Stimulated activated CD4-positive, alpha-beta T cell treated with anti-CD3 and anti-CD28 coated beads, Interleukin-2, amount 100 ng/mL, for 24 hours (primary cell): ENCODE results near the gene CST11.

Experiments
- DNase-seq, 2 donors: peaks; one replicate each; pipeline ENCODE4 v3.0.0-alpha.2; 2020

Gene CST11

GRCh38 chr20:23453549-23454543 lies 1.2 kb upstream of the CST11 start:
- no peak for DNase-seq

GRCh38 chr20:23451956-23452487 lies 654 bp downstream of the CST11 start:
- DNase-seq, result no peak

DNA sequence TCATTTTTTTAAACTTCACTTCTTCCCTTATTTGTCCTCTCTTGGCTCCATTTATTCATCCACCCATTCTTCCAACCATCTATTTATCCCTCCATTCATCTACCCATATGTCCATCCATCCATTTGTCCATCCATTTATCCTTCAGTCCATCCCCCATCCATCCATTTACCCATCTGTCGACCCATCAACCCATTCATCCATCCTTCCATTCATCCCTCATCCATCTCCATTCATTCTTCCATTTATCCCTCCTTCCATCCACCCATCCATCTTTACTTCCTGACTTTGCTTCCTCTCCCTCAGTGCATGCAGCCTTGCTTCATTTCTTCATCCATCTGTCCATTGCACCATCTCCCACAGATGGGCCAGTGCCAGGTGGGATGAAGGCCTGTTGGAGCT lies 1.8 kb downstream of the CST11 start:
- no peak for DNase-seq

DNA sequence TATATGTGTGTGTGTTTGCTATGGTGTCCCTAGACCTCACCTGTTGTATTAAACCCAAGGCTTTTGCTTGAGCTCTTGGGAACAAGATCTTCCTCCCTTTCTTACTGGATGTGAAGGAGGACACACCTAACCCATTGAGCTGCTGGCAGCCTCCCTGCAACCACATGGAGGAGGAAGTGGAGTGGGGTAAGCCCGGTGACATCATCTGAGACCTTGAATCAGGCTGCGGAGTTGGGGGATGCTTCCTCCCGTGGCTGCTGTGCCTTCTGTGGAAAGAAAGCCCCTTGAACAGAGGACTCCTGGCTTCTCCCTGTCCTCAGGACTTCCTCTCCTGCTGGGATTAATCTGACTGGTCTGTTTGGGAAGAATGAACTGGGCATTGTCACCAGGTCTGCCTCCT lies 3.3 kb downstream of the CST11 start:
- DNase-seq, result no peak

- DNase-seq, result no peak
Observed at GRCh38 chr20:23448167-23448566, 4.5 kb downstream of the CST11 start.

DNA sequence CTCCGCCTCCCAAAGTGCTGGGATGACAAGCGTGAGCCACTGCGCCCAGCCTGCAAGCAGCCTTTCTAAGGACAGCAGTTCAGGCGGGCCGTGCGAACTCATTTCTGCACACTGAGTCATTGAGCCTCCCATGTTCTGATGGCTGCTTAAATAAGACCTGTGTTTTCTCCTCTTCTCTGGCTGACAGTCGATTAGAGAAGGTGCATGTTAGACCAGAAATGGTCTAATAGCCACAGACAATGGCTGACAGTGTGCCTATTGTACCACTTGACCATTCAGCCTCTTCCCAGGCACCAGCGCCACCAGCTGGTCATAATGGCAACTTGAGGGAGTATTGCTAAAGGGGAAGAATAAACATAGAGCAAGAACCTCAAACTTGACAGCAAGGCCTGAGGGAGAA lies 6.2 kb downstream of the CST11 start:
- peak; percentile 39 to 51 for DNase-seq

DNA sequence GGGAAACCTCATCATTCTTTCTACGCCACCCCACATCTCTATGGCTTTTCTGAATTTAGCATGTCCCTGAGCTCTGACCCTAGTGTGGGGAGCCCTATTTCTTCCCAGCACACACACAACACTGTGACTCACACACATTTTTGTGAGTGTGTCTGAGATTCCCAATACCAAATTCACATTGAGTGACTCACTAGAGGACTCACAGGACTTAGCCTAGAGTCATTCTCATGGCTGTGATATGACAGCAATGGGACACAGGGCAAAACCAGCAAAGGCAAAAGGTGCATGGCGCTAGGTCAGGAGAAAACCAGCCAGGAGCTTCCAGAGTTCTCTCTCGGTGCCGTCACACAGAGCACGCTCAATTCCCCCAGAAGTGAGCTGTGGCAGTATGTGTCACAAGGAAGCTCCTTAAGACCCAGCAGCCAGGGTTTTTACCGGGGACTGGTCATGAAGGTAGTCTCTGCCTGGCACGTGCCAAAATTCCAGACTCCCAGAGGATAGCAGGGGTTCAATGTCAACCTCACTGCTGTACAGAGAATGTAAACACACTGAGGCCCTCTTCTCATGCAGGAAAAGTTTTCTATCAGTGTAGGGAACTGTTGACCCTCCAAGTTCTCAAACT lies 7.0 kb downstream of the CST11 start:
- DNase-seq, result no peak

- DNase-seq, result no peak
Observed at GRCh38 chr20:23444859-23445258, 7.8 kb downstream of the CST11 start.

DNA sequence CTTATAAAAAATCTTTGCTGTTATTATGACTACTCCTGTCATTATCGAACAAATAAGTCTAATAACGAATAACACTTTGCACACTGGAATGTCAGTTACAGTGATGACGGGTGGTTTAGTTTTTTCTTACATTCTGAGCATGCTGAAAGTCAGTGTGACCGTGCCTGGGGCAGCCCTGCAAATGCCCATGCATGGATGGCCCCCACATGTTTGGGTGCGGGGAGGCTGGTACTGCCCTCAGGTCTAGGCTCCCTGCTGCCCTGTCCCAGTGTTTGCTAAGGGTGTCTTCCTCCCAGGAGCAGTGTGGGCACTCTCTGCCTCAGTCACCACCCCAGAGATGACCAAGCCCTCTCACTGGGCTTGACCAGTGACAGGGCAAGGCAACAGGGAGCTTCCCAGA lies 10.2 kb downstream of the CST11 start:
- DNase-seq, result no peak

- peak; percentile 64 to 68 for DNase-seq
Observed at GRCh38 chr20:23441850-23442313, 10.8 kb downstream of the CST11 start.

- DNase-seq, result no peak
Observed at GRCh38 chr20:23440004-23440403, 12.7 kb downstream of the CST11 start.

DNA sequence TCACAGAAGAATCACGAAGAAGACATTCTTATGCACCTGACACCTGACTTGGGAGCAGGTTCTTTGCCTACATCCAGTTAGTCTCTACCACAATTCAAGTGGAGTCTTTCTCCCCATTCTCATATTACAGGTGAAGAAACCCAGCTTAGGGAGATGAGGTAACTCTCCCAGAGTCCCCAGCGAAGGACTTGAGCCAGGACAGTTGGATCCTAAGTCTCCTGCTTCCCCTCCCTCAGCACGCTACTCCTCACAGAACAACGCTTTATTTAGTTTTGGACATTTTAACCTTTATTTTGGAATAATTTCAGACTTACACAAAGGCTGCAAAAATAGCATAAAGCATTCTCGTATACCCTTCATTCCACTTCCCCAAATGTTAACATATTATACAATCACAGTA lies 14.0 kb downstream of the CST11 start:
- no peak for DNase-seq

DNA sequence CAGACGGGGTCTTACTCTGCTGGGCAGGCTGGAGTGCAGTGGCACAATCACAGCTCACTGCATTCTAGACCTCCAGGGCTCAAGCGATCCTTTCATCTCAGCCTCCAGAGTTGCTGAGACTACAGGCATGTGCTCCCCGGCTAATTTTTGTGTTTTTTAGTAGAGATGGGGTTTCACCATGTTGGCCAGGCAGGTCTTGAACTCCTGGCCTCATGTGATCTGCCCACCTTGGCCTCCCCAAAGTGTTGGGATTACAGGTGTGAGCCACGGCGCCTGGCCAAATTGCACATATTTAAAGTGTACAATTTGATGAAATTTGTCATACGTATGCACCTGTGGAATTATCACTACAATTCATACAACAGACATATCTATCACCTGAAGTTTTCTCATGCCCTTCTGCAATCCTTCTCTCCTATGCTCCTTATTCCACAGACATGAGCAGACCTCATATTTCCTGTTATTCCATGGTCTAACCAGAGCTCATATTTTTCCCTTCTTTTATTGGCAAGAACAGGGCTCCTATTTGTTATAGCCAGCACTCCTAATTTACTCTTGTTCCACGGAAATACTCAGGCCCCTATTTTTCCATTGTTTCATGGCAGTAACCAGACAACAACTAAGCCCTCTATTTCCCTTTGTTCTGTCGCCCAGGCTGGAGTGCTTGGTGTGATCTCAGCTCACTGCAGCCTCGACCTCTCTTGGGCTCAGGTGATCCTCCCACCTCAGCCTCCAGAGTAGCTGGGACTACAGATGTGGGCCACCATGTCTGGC lies 15.4 kb downstream of the CST11 start:
- no peak for DNase-seq

DNA sequence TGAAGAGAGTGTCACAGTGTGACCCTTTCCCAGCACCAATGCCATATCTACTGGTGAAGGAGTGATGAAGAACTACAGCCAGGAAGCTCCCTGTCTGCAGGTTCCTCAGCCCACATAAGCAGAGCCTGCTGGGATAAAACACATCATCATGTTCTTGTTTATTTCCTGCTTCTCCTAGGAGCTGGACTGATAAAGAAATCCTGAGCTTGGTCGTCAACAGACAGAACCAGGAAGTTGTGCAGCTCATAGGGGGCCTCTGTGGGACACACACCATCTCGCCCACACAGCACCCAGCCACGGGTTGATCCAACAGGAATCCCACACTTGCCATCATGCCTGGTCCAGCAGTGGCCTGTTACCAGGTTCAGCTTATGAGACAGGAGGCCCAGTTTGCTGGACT lies 16.0 kb downstream of the CST11 start:
- no peak for DNase-seq

- no peak for DNase-seq
Observed at GRCh38 chr20:23435626-23436539, 16.8 kb downstream of the CST11 start.

- no peak for DNase-seq
Observed at GRCh38 chr20:23434521-23435313, 18.0 kb downstream of the CST11 start.

DNA sequence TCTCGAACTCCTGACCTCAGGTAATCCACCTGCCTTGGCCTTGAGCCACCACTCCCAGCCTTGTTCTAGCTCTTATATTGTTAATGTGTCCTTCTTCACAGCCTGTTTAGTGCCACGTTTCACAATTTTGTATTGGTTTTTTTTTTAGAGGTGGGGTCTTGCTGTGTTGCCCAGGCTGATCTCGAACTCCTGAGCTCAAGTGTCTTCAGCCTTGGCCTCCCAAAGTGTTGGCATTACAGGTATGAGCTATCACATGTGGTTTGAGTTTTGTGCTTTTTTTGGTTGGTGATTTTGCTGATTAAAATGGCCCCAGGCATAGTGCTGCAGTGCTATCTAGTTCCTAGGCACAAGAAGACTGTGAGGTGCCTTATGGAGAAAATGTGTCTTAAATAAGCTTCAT lies 19.0 kb downstream of the CST11 start:
- no peak for DNase-seq

GRCh38 chr20:23425129-23425528 lies 27.5 kb downstream of the CST11 start:
- no peak for DNase-seq

GRCh38 chr20:23420943-23421931 lies 31.4 kb downstream of the CST11 start, which contains the start of gene NAPB:
TSS of gene NAPB (minus strand) at chr20:23421488. CDS start at chr20:23421402, 86 bp downstream.
- DNase-seq, result peak; percentile 93 to 94
